ENCODE measurements around the gene ATRNL1. TPM values are rescaled to one million over a fixed set of nuclear protein-coding genes. Genes with fewer than 3 reads are reported as not detected.

Gene ATRNL1
- total RNA-seq, 2 experiments from 2014 or later, result not detected

DNA sequence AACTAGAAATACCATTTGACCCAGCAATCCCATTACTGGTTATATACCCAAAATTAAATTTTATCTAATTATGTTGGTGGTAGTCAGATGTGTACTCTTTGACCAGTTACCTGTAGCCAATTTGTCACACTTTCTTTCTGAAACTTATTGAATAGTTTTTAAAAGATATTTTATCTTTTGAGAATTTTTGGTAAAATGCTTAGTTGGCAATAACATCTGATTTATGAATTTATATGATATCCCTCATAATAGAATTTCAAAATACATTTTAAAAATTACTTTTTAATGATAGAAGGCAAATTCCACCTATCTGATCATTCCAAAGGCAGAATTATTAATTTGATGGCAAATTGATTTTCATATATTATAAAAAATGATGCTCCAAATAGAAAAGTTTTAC, 569.3 kb downstream of the ATRNL1 start:
- no peaks in the 10 kb centered on the region for H3K4me1 ChIP-seq (ENCODE audit: insufficient read depth, low read length, poor library complexity, severe bottlenecking)
- H3K27ac ChIP-seq (ENCODE audit: low read depth, low read length, poor library complexity, severe bottlenecking), result no peak overlapping the region
- H3K4me2 ChIP-seq (ENCODE audit: low read length), result no peak overlapping the region
- no peak for TF ChIP-seq EZH2phosphoT487 (IDR thresholded peaks at IDR 0.05; ENCODE audit: borderline replicate concordance, low read depth, low read length)
- TF ChIP-seq, protein P1, sequence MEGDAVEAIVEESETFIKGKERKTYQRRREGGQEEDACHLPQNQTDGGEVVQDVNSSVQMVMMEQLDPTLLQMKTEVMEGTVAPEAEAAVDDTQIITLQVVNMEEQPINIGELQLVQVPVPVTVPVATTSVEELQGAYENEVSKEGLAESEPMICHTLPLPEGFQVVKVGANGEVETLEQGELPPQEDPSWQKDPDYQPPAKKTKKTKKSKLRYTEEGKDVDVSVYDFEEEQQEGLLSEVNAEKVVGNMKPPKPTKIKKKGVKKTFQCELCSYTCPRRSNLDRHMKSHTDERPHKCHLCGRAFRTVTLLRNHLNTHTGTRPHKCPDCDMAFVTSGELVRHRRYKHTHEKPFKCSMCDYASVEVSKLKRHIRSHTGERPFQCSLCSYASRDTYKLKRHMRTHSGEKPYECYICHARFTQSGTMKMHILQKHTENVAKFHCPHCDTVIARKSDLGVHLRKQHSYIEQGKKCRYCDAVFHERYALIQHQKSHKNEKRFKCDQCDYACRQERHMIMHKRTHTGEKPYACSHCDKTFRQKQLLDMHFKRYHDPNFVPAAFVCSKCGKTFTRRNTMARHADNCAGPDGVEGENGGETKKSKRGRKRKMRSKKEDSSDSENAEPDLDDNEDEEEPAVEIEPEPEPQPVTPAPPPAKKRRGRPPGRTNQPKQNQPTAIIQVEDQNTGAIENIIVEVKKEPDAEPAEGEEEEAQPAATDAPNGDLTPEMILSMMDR (conservative IDR thresholded peaks at IDR 0.05; ENCODE audit: low read length), result no peak
- H3K4me3 ChIP-seq (ENCODE audit: low read depth, low read length, poor library complexity, severe bottlenecking), result no peak overlapping the region
- H4K20me1 ChIP-seq (ENCODE audit: insufficient read depth, low read length), result no peaks in the 10 kb centered on the region
- H2AFZ ChIP-seq (ENCODE audit: low read length), result no peak overlapping the region
- no peak for DNase-seq (ENCODE audit: low spot score)
- H3K36me3 ChIP-seq (ENCODE audit: insufficient read depth, low read length), result no peaks in the 10 kb centered on the region
- CTCF ChIA-PET (ENCODE audit: unreplicated experiment), result no interaction called here
- intact Hi-C loops (cut with micrococcal nuclease; ENCODE audit: unreplicated experiment), result no loop called here
- no peaks in the 10 kb centered on the region for H3K79me2 ChIP-seq (ENCODE audit: insufficient read depth, low read depth, low read length)
- POLR2A ChIA-PET, result no interaction called here
- H3K9me3 ChIP-seq (ENCODE audit: low read length), result no peaks in the 10 kb centered on the region
- no peaks in the 10 kb centered on the region for H3K9me2 ChIP-seq (ENCODE audit: insufficient read depth, low read length)
- no TSS peak for BruUV-seq (replicated peaks)

DNA sequence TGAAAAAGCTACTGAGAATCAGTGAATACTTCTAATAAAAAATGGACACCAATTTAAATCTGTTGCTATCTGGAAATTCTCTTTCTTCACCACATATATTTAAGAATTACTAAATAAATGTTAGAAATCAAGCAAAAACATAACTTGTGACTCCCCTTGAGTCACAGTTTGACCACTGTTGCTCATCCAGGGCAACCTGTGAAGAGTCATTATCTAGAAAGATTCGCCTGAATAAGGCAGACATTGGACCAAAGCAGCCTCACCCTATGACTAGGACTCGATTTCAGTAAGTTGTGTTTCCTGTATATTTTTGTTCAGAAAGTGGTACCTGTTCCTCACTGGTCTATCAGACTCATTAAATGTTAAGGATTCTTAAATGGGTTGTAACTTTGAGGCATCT, 572.4 kb downstream of the ATRNL1 start:
- Histone ChIP-seq H3K4me2 (ENCODE audit: low read length) (no peak overlapping the region), H3K9me3 (ENCODE audit: low read length) (no peaks in the 10 kb centered on the region), H3K4me3 (ENCODE audit: low read depth, low read length, poor library complexity, severe bottlenecking) (no peak overlapping the region), H3K79me2 (ENCODE audit: insufficient read depth, low read depth, low read length) (no peaks in the 10 kb centered on the region), H3K36me3 (ENCODE audit: insufficient read depth, low read length) (no peaks in the 10 kb centered on the region), H2AFZ (ENCODE audit: low read length) (no peak overlapping the region), H3K9me2 (ENCODE audit: insufficient read depth, low read length) (no peaks in the 10 kb centered on the region), H4K20me1 (ENCODE audit: insufficient read depth, low read length) (no peaks in the 10 kb centered on the region), H3K27ac (ENCODE audit: low read depth, low read length, poor library complexity, severe bottlenecking) (no peak overlapping the region), H3K4me1 (ENCODE audit: insufficient read depth, low read length, poor library complexity, severe bottlenecking) (no peaks in the 10 kb centered on the region)
- no peak for DNase-seq (ENCODE audit: low spot score)
- TF ChIP-seq, protein P1 (conservative IDR thresholded peaks at IDR 0.05; ENCODE audit: low read length), result no peak
- no peak for TF ChIP-seq EZH2phosphoT487 (IDR thresholded peaks at IDR 0.05; ENCODE audit: borderline replicate concordance, low read depth, low read length)
- no TSS peak for BruUV-seq (replicated peaks)
- CTCF ChIA-PET (ENCODE audit: unreplicated experiment), result no interaction called here
- intact Hi-C loops (cut with micrococcal nuclease; ENCODE audit: unreplicated experiment), result no loop called here
- POLR2A ChIA-PET, result no interaction called here

DNA sequence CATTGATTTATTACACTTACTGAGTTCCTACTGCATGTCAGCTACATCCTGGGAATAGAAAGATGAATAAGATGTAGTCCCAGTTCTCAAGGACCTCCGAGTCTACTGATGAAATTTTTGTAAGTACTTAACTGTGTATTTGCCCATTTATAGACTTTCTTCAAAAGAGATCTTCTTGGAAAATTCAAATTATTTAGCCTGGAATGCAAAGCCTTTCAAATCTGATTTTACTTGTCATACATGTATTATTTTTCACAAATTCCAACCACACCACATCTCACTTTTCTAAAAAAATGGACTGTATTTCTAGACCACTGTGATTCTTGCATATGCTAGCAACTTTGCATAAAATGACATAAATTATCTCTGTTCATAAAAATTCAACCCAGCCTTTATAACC, 581.3 kb downstream of the ATRNL1 start:
- no peaks in the 10 kb centered on the region for H3K79me2 ChIP-seq (ENCODE audit: insufficient read depth, low read depth, low read length)
- intact Hi-C loops (cut with micrococcal nuclease; ENCODE audit: unreplicated experiment), result no loop called here
- no peaks in the 10 kb centered on the region for H4K20me1 ChIP-seq (ENCODE audit: insufficient read depth, low read length)
- no peaks in the 10 kb centered on the region for H3K4me1 ChIP-seq (ENCODE audit: insufficient read depth, low read length, poor library complexity, severe bottlenecking)
- TF ChIP-seq EZH2phosphoT487 (IDR thresholded peaks at IDR 0.05; ENCODE audit: borderline replicate concordance, low read depth, low read length), result no peak
- TF ChIP-seq, protein P1 (conservative IDR thresholded peaks at IDR 0.05; ENCODE audit: low read length), result no peak
- no peak for DNase-seq (ENCODE audit: low spot score)
- no peaks in the 10 kb centered on the region for H3K9me2 ChIP-seq (ENCODE audit: insufficient read depth, low read length)
- H3K4me3 ChIP-seq (ENCODE audit: low read depth, low read length, poor library complexity, severe bottlenecking), result no peak overlapping the region
- H3K27ac ChIP-seq (ENCODE audit: low read depth, low read length, poor library complexity, severe bottlenecking), result no peak overlapping the region
- no peaks in the 10 kb centered on the region for H3K36me3 ChIP-seq (ENCODE audit: insufficient read depth, low read length)
- ChIA-PET CTCF (ENCODE audit: unreplicated experiment) (no interaction called here), POLR2A (no interaction called here)
- H2AFZ ChIP-seq (ENCODE audit: low read length), result no peak overlapping the region
- BruUV-seq (replicated peaks), result no TSS peak
- no peaks in the 10 kb centered on the region for H3K9me3 ChIP-seq (ENCODE audit: low read length)
- no peak overlapping the region for H3K4me2 ChIP-seq (ENCODE audit: low read length)
